ENCODE measurements around the gene PHLPP1. TPM values are rescaled to one million over a fixed set of nuclear protein-coding genes. Genes with fewer than 3 reads are reported as not detected.

Gene PHLPP1
- total RNA-seq, 5 donors from 2014 or later (not counting 1 experiment from before 2014, with no cell fraction given): 6.9 to 11.5 (median 7.4) TPM

DNA sequence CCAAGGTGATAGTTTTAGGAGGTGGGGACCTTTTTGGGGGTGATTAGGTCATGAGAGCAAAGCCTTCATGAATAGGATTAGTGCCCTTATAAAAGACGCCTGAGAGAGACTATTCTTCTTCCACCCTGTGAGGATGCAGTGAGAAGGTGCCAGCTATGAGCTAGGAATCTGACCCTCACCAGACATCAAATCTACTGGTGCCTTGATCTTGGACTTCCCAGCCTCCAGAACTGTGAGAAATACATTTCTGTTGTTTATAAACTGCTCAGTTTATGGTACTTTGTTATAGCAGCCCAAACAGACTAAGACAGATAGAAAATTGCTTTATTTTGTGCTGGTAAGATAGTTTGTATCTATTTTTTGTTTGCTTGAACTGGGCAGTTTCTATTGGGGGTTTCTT lies 40.1 kb downstream of the PHLPP1 start:
- POLR2A ChIA-PET: no interaction called here
- no peaks in the 10 kb centered on the region for H3K27me3 Mint-ChIP-seq
- Histone ChIP-seq H3K27me3 (replicated peaks in 1 of 2; ENCODE audit: control insufficient read depth in 2 of 2, extremely low read depth in 1 of 2, insufficient read depth in 2 of 2, low read length in 1 of 2) (no peaks in the 10 kb centered on the region), H3K4me3 (ENCODE audit: control insufficient read depth in 1 of 2, extremely low read depth in 1 of 2, low read length in 1 of 2) (no peak overlapping the region), H3K27ac (ENCODE audit: low read length) (no peak overlapping the region), H3K9me3 (no peaks in the 10 kb centered on the region), H3K4me1 (ENCODE audit: control insufficient read depth in 1 of 2, extremely low read depth in 1 of 2, insufficient read depth in 2 of 2, low read length in 2 of 2) (peaks cover 3 to 4% of the 10 kb centered on the region in 2 experiments), H3K36me3 (ENCODE audit: control insufficient read depth in 2 of 2, extremely low read depth in 1 of 2, insufficient read depth in 1 of 2, low read length in 1 of 2) (peaks cover 0 to 4% of the 10 kb centered on the region in 2 donors)
- no peak for DNase-seq
- no peak for ATAC-seq (replicated peaks in 1 of 4)
- H3K36me3 Mint-ChIP-seq: peaks cover 10% of the 10 kb centered on the region
- peaks cover 9 to 15% (median 10%) of the 10 kb centered on the region in 3 donors for H3K4me1 Mint-ChIP-seq
- no peaks in the 10 kb centered on the region for H3K9me3 Mint-ChIP-seq
- no peak overlapping the region for H3K27ac Mint-ChIP-seq
- no peak overlapping the region for H3K4me3 Mint-ChIP-seq
- no CpG with 5 or more reads among the region's 1 CpG for WGBS (ENCODE audit: insufficient coverage)
- CTCF ChIA-PET: interaction anchor here in 1 of 2 donors (1.1 kb wide), 1 partner anchor 38 kb away, joined by 3 read pairs; no protein-coding TSS in a partner anchor

- no peak overlapping the region for H3K4me3 ChIP-seq (ENCODE audit: control insufficient read depth in 1 of 2, extremely low read depth in 1 of 2, low read length in 1 of 2)
- ChIA-PET CTCF (interaction anchor here in 1 of 2 donors (1.1 kb wide), 1 partner anchor 39 kb away, joined by 3 read pairs; no protein-coding TSS in a partner anchor), POLR2A (interaction anchor here in 1 of 2 donors (0.7 kb wide), 1 partner anchor 338 kb away, joined by 4 read pairs; no protein-coding TSS in a partner anchor)
- DNase-seq (no peak), ATAC-seq (replicated peaks in 1 of 4) (no peak)
- H3K27ac ChIP-seq (ENCODE audit: low read length): no peak overlapping the region
- Mint-ChIP-seq H3K4me1 (peaks cover 6 to 15% (median 6%) of the 10 kb centered on the region in 3 donors), H3K36me3 (peaks cover 10% of the 10 kb centered on the region), H3K27ac (no peak overlapping the region), H3K27me3 (no peaks in the 10 kb centered on the region), H3K4me3 (no peak overlapping the region), H3K9me3 (no peaks in the 10 kb centered on the region)
- H3K36me3 ChIP-seq (ENCODE audit: control insufficient read depth in 2 of 2, extremely low read depth in 1 of 2, insufficient read depth in 1 of 2, low read length in 1 of 2): peaks cover 0 to 4% of the 10 kb centered on the region in 2 donors
- peaks cover 3 to 4% of the 10 kb centered on the region in 2 experiments for H3K4me1 ChIP-seq (ENCODE audit: control insufficient read depth in 1 of 2, extremely low read depth in 1 of 2, insufficient read depth in 2 of 2, low read length in 2 of 2)
- no peaks in the 10 kb centered on the region for H3K27me3 ChIP-seq (replicated peaks in 1 of 2; ENCODE audit: control insufficient read depth in 2 of 2, extremely low read depth in 1 of 2, insufficient read depth in 2 of 2, low read length in 1 of 2)
- no CpG with 5 or more reads among the region's 2 CpGs for WGBS (ENCODE audit: insufficient coverage)
- no peaks in the 10 kb centered on the region for H3K9me3 ChIP-seq
Measured at GRCh38 chr18:62755946-62756345, 40.6 kb downstream of the PHLPP1 start.

- no peaks in the 10 kb centered on the region for H3K27me3 ChIP-seq (replicated peaks in 1 of 2; ENCODE audit: control insufficient read depth in 2 of 2, extremely low read depth in 1 of 2, insufficient read depth in 2 of 2, low read length in 1 of 2)
- whole genome bisulfite sequencing (ENCODE audit: insufficient coverage): 70% methylated on average over 2 of the region's 6 CpGs
- no peak for DNase-seq
- H3K4me3 ChIP-seq (ENCODE audit: control insufficient read depth in 1 of 2, extremely low read depth in 1 of 2, low read length in 1 of 2): no peak overlapping the region
- peaks cover 10% of the 10 kb centered on the region for H3K36me3 Mint-ChIP-seq
- H3K9me3 Mint-ChIP-seq: no peaks in the 10 kb centered on the region
- H3K27ac ChIP-seq (ENCODE audit: low read length): no peak overlapping the region
- peaks cover 0 to 3% (median 0%) of the 10 kb centered on the region in 3 donors for H3K4me1 Mint-ChIP-seq
- no peak overlapping the region for H3K27ac Mint-ChIP-seq
- ChIA-PET POLR2A (no interaction called here), CTCF (no interaction called here)
- ATAC-seq (replicated peaks in 1 of 4): no peak
- no peak overlapping the region for H3K4me3 Mint-ChIP-seq
- no peaks in the 10 kb centered on the region for H3K4me1 ChIP-seq (ENCODE audit: control insufficient read depth in 1 of 2, extremely low read depth in 1 of 2, insufficient read depth in 2 of 2, low read length in 2 of 2)
- H3K27me3 Mint-ChIP-seq: no peaks in the 10 kb centered on the region
- H3K36me3 ChIP-seq (ENCODE audit: control insufficient read depth in 2 of 2, extremely low read depth in 1 of 2, insufficient read depth in 1 of 2, low read length in 1 of 2): peaks cover 0 to 4% of the 10 kb centered on the region in 2 donors
- no peaks in the 10 kb centered on the region for H3K9me3 ChIP-seq
Measured at GRCh38 chr18:62757399-62758010, 42.2 kb downstream of the PHLPP1 start.

- Histone ChIP-seq H3K9me3 (no peaks in the 10 kb centered on the region), H3K4me3 (ENCODE audit: control insufficient read depth in 1 of 2, extremely low read depth in 1 of 2, low read length in 1 of 2) (no peak overlapping the region), H3K27ac (ENCODE audit: low read length) (no peak overlapping the region), H3K4me1 (ENCODE audit: control insufficient read depth in 1 of 2, extremely low read depth in 1 of 2, insufficient read depth in 2 of 2, low read length in 2 of 2) (no peaks in the 10 kb centered on the region), H3K36me3 (ENCODE audit: control insufficient read depth in 2 of 2, extremely low read depth in 1 of 2, insufficient read depth in 1 of 2, low read length in 1 of 2) (peaks cover 0 to 4% of the 10 kb centered on the region in 2 donors), H3K27me3 (replicated peaks in 1 of 2; ENCODE audit: control insufficient read depth in 2 of 2, extremely low read depth in 1 of 2, insufficient read depth in 2 of 2, low read length in 1 of 2) (no peaks in the 10 kb centered on the region)
- Mint-ChIP-seq H3K4me1 (no peaks in the 10 kb centered on the region), H3K27ac (no peak overlapping the region), H3K36me3 (peaks cover 10% of the 10 kb centered on the region), H3K4me3 (no peak overlapping the region), H3K9me3 (no peaks in the 10 kb centered on the region), H3K27me3 (no peaks in the 10 kb centered on the region)
- ChIA-PET POLR2A (no interaction called here), CTCF (no interaction called here)
- no peak for DNase-seq
- no CpG with 5 or more reads among the region's 3 CpGs for WGBS (ENCODE audit: insufficient coverage)
- ATAC-seq (replicated peaks in 1 of 4): no peak
Measured at GRCh38 chr18:62758591-62758990, 43.2 kb downstream of the PHLPP1 start.

DNA sequence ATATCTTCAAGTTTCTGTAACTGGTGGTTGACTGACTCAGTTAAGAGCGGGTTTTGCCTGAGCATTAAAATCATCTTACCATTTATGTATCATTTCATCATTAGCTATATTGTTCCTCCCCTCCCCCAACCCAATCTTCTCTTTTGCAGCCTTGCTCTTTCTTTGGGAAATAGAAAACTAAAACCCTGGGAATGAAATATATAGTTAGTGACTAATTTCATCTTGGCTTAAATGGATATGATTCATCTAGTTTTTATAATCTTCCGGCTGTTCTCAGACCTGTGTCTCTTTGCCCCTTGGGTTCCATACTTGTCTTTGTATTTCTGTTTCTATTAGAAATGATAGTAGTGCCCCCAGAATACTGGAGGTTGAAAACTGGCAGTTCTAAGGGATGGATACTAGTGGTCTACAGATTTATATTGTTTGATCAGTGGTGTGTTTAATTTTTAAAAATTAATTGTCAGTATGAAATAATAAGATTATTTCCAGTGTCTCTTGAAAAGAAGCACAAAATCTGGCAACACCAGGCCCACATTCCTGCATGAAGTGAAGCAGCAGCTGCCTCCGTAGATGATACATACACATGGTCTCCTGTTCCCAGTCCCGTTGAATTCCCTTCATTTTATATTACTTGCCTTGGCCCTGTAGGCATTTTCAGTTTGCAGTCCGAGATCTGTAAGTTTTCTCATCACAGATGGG lies 44.5 kb downstream of the PHLPP1 start:
- Histone ChIP-seq H3K4me3 (ENCODE audit: control insufficient read depth in 1 of 2, extremely low read depth in 1 of 2, low read length in 1 of 2) (no peak overlapping the region), H3K4me1 (ENCODE audit: control insufficient read depth in 1 of 2, extremely low read depth in 1 of 2, insufficient read depth in 2 of 2, low read length in 2 of 2) (no peaks in the 10 kb centered on the region), H3K27me3 (replicated peaks in 1 of 2; ENCODE audit: control insufficient read depth in 2 of 2, extremely low read depth in 1 of 2, insufficient read depth in 2 of 2, low read length in 1 of 2) (no peaks in the 10 kb centered on the region), H3K27ac (ENCODE audit: low read length) (no peak overlapping the region), H3K36me3 (ENCODE audit: control insufficient read depth in 2 of 2, extremely low read depth in 1 of 2, insufficient read depth in 1 of 2, low read length in 1 of 2) (peaks cover 0 to 4% of the 10 kb centered on the region in 2 donors), H3K9me3 (no peaks in the 10 kb centered on the region)
- no peaks in the 10 kb centered on the region for H3K4me1 Mint-ChIP-seq
- peaks cover 3% of the 10 kb centered on the region for H3K36me3 Mint-ChIP-seq
- H3K4me3 Mint-ChIP-seq: no peak overlapping the region
- ATAC-seq (replicated peaks in 1 of 4) (no peak), DNase-seq (no peak)
- H3K27me3 Mint-ChIP-seq: no peaks in the 10 kb centered on the region
- H3K27ac Mint-ChIP-seq: no peak overlapping the region
- H3K9me3 Mint-ChIP-seq: no peaks in the 10 kb centered on the region
- CTCF ChIA-PET: no interaction called here
- 100% methylated on average over 2 of the region's 5 CpGs for WGBS (ENCODE audit: insufficient coverage)
- POLR2A ChIA-PET: no interaction called here

DNA sequence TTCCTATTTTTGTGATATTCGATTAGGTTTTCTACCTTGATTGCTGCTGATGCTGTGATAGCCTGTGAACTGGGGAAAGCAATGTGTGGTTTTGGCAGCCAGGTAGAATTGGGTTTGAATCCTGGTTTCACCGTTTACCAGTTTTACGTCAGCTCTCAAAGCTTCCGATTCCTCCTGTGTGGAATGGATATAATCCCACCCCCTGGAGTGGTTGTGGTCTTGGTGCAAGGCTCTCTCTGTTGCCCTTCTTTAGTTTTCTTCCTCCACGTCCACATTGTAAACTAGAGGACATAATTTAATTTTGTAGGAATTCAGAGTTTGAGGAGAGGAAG lies 45.0 kb downstream of the PHLPP1 start:
- Histone ChIP-seq H3K36me3 (ENCODE audit: control insufficient read depth in 2 of 2, extremely low read depth in 1 of 2, insufficient read depth in 1 of 2, low read length in 1 of 2) (peaks cover 0 to 4% of the 10 kb centered on the region in 2 donors), H3K4me3 (ENCODE audit: control insufficient read depth in 1 of 2, extremely low read depth in 1 of 2, low read length in 1 of 2) (no peak overlapping the region), H3K27ac (ENCODE audit: low read length) (no peak overlapping the region), H3K27me3 (replicated peaks in 1 of 2; ENCODE audit: control insufficient read depth in 2 of 2, extremely low read depth in 1 of 2, insufficient read depth in 2 of 2, low read length in 1 of 2) (no peaks in the 10 kb centered on the region), H3K9me3 (no peaks in the 10 kb centered on the region), H3K4me1 (ENCODE audit: control insufficient read depth in 1 of 2, extremely low read depth in 1 of 2, insufficient read depth in 2 of 2, low read length in 2 of 2) (no peaks in the 10 kb centered on the region)
- H3K27me3 Mint-ChIP-seq: no peaks in the 10 kb centered on the region
- CTCF ChIA-PET: no interaction called here
- 100% methylated on average over 3 of the region's 5 CpGs for WGBS (ENCODE audit: insufficient coverage)
- H3K4me1 Mint-ChIP-seq: peaks cover 0 to 4% (median 0%) of the 10 kb centered on the region in 3 donors
- POLR2A ChIA-PET: no interaction called here
- no peak for ATAC-seq (replicated peaks in 1 of 4)
- no peak overlapping the region for H3K4me3 Mint-ChIP-seq
- no peaks in the 10 kb centered on the region for H3K9me3 Mint-ChIP-seq
- H3K36me3 Mint-ChIP-seq: peaks cover 3% of the 10 kb centered on the region
- H3K27ac Mint-ChIP-seq: no peak overlapping the region
- DNase-seq: no peak
